NCI-H774 (cell line): ENCODE data around the gene ELP4.
"Not testable (repeated sequence)": the region's sequence is repeated elsewhere in the genome, so short reads cannot be mapped to it uniquely, and the experiment has no call there.

Source experiments
- DNase-seq: peaks from one replicate; lab custom pipeline; 2025; lab: John Stamatoyannopoulos, UW

The ELP4 gene

DNA sequence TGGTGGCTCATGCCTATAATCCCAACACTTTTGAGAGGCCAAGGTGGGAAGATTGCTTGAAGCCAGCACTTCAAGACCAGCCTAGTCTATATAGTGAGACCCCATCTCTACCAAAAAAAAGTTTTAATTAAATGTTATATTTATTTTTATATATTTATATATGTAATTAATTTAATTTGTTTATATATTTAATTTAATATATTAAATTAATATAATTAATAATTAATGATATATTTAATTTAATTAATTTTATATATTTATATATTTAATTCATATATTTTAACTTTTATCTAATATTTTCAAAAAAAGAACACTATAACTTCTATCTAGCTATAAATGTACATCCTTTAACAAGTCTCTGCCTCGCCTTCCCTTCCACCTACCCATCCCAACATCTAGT lies 196.8 kb downstream of the ELP4 start:
- no peak for DNase-seq

- peak; percentile 31 for DNase-seq
These were observed 201.6 kb downstream of the ELP4 start for GRCh38 chr11:31711137-31711536.

- DNase-seq: no peak
These were observed 203.3 kb downstream of the ELP4 start for GRCh38 chr11:31712851-31713250.

- no peak for DNase-seq
These were observed 205.3 kb downstream of the ELP4 start for GRCh38 chr11:31714840-31715239.

DNA sequence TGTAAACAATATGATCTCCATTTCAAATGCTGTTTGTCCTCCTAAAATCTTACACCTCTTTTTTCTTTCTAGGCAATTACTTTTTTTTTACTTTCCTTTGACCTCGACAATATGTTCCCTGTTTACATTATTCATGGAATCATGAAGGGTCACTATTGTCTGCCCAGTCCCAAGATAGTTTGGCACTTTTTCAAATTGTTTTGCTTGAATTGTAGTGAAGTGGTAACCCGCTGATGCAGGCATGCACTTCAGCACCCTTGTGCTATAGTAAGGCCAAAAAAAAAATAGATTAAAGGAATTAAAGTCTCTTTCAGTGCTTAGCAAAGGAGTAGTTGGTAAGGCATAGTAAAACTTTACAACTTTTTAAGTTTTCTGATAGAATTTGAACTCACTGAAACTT lies 210.7 kb downstream of the ELP4 start:
- no peak for DNase-seq

DNA sequence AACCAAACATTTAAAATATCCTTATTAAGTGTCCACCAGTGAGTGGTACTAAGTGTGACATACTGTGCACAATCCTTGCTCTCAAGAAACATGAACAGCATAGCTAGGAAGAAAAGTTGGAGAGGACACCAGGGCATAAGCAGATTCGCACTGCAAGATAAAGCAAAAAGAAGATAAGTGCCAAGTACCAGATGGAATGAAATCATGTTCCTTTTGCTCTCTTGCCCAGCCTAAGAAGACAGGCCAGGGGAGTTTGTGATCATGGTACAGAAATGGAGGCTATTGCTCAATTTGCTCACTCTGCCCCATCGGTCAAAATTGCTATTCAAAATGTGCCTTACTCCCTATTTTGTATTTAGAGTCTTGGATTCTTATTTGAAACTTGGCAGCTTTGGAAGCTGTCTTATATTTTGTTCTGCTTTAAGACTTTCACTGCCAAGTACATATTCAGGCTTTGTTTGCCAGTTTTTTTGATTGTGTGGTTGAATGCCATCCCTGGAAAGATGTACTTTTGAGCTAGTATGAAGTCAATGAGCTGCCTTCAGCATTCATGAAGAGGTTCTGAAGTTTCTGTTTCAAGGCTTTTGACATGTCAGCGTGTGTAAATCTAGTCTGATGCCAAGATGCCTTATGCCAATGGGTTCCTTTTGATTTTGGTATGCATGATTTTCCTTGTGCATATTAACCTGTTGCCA lies 211.3 kb downstream of the ELP4 start:
- no peak for DNase-seq

- no peak for DNase-seq
These were observed 213.2 kb downstream of the ELP4 start for GRCh38 chr11:31722754-31723153.

DNA sequence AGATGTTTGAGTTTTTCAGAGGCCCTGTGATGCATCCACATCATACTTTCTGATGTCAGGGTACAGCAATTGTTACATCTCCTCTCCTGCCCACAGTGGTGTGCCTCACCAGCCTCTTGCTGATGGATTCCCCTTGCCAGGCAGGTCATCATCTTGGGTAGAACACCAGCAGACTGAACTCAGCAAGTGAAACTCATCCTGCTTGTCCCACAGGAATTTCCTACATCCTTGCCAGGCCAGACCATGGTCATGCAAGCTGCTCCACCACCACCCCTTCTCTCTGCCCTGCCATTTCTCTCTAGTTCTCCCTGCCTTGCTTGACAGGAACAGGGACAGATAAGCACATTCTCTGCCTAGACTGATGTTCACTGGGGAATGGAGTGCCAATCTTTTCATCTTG lies 215.6 kb downstream of the ELP4 start:
- DNase-seq: no peak

DNA sequence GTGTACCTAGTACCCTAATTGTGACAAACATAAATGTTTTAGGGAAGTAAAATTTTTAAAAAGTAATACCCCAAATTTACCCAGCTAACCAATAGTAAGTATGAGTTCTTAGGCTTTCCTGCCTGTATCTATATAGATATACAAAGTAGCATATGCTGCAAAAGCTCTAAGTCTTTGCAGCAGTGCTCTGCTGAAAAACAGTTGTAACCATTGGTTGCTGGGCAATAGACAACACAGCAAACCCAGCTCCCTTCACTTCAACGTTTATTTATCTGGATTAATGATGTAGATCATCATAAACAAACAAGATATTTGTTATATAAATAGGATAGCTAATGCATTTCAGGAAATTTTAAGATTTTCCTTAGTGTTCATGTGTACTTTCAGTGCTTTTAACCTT lies 218.9 kb downstream of the ELP4 start:
- no peak for DNase-seq

DNA sequence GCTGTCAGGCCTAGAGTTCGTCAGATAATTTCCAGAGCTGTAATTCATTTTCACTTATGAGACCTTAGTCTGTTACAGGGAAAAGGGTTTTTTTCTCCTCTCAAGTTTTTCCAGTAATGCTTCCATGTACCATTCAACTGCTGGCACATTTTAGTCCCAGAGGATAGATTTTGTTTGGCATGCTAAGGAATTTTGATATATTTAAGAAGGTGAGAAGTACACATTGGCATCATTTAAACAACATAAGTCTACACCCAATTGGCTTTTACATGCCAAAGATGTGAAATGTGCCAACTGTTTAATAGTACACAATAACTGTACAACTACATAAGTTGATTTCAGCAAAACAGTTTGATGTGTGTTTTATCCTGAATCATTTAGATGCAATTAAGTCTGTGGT lies 230.6 kb downstream of the ELP4 start:
- DNase-seq: no peak

GRCh38 chr11:31740731-31741368 lies 231.3 kb downstream of the ELP4 start:
- DNase-seq: not testable (repeated sequence)

GRCh38 chr11:31747581-31747980 lies 238.0 kb downstream of the ELP4 start:
- no peak for DNase-seq

GRCh38 chr11:31757260-31757835 lies 247.8 kb downstream of the ELP4 start:
- DNase-seq: no peak

- no peak for DNase-seq
These were observed 252.1 kb downstream of the ELP4 start for GRCh38 chr11:31761636-31762035.

- no peak for DNase-seq
These were observed 253.7 kb downstream of the ELP4 start for GRCh38 chr11:31763296-31763695.

DNA sequence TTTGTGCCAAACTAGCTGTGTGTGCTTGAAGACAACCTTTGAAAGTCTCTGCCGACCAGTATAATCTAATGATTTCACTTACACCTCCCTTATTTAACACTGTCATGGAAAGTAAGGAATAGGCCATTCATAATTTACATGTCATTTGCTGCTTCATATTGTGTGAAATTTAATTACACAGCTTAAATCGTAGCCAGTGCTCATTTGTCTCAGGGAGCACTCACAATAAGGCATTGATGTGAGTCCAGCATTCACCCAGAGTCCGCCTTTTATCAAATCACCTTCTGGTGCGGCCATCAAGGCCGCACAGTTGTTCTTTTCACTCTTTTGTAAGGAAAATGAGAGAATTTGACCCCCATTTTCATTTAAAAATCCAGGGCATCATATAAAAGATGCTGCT lies 254.7 kb downstream of the ELP4 start:
- no peak for DNase-seq

DNA sequence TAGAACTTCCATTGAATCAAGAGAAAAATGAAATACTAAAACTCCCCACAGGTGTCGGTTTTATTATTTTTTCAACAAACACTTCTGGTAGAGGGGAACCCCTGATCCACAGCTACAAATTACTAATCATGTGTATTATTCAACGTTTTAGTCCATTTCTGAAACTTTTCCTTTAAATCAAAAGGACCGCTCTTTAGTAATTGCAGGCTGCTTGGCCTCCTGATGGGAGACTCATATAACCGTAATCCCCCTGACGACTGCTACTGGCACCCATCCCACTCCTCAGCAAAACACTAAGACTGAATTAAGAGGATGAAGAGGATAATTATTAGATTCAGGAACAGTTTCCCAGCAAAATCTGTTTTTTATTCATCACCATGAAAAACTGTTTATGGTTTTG lies 255.2 kb downstream of the ELP4 start:
- no peak for DNase-seq

GRCh38 chr11:31767066-31767465 lies 257.5 kb downstream of the ELP4 start:
- DNase-seq: no peak

DNA sequence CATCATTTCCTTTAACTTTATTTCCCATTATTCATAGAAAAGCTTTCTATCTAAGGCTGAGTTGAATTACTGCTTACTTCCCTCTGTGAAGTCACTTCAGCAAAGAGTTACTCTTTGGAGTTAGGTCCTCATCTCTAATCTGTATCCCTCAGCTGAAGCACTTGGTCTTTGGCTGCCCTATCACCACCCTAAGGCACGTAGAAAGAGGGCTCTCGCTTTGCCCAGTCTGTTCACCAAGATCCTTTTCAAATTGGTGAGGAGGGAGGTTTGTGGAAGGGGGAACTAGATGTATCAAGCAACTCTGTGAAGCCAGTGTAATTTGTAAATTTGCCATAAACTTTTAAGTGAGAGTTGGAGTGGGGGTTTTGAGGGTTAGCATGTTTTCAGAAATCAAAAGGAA lies 258.1 kb downstream of the ELP4 start:
- no peak for DNase-seq

- DNase-seq: peak; percentile 17
These were observed 259.4 kb downstream of the ELP4 start for GRCh38 chr11:31768749-31769640.

DNA sequence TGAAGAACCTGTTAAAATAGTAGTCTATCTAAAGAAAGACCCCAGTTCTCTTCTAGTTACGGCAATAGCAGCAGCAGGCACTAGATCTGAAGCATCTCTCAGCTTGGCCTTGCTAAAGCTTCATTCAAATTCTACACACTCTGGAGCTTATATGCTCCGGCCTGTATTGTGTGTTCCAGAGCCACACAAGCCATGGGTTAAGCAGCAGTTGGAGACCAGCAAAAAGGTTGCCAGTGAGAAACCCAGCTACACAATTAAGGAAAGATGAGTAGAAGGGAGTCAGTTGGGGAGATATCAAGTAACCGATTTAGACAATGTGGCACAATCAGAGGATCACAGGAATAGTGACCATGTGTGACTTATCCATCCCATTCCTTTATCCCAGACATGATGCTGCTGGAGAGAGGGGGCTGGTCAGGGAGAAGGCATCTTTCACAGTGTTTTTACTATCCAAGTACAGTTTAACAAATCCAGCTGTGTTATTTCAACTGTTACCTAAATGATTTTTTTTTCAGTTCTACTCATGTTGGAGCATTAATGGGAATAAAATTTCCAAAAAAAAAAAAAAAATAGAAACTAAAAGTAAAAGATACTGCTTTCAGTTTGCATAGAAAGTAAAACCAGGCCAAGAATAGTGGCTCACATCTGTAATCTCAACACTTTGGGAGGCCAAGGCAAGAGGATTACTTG lies 260.6 kb downstream of the ELP4 start:
- no peak for DNase-seq

GRCh38 chr11:31772412-31772811 lies 262.8 kb downstream of the ELP4 start:
- DNase-seq: no peak
